WTC11 (cell line): Measurements from ENCODE around the gene MID2. TPM values are rescaled to one million over a fixed set of nuclear protein-coding genes. Genes with fewer than 3 reads are reported as not detected.

Experiments used
- ATAC-seq: fragments of 200-7000 bp; cut with Tn5 transposase; 2 replicates; pipeline ENCODE4 v1.10.0; 2021; ENCODE audit warnings: mild to moderate bottlenecking, moderate library complexity
- CTCF ChIA-PET: fragments of 300-600 bp; sonication (Branson Sonifier 250); formaldehyde crosslinking; loops from one replicate; lab custom pipeline; 2021; ENCODE audit warnings: antibody characterized with exemption; lab: Charles Lee
- POLR2A ChIA-PET: fragments of 350-600 bp; sonication (Branson Sonifier 250); formaldehyde crosslinking; loops from one replicate; lab custom pipeline; 2021; ENCODE audit warnings: antibody characterized with exemption; lab: Charles Lee
- DNase-seq: peaks from one replicate; pipeline ENCODE4 v3.0.0; 2021; ENCODE audit warnings: low spot score
- H3K27ac Mint-ChIP-seq: 2 replicates; pipeline ENCODE4 v1.8.0; 2021; ENCODE audit warnings: mixed read lengths
- H3K27me3 Mint-ChIP-seq: 2 replicates; pipeline ENCODE4 v1.8.0; 2021; ENCODE audit warnings: low read depth, mild to moderate bottlenecking, moderate library complexity, mixed read lengths
- H3K36me3 Mint-ChIP-seq: 2 replicates; pipeline ENCODE4 v1.8.0; 2021; ENCODE audit warnings: mixed read lengths
- H3K4me1 Mint-ChIP-seq: 2 replicates; pipeline ENCODE4 v1.8.0; 2022; ENCODE audit warnings: mixed read lengths
- H3K4me3 Mint-ChIP-seq: 2 replicates; pipeline ENCODE4 v1.8.0; 2021; ENCODE audit warnings: mild to moderate bottlenecking, moderate library complexity, mixed read lengths
- H3K9me3 Mint-ChIP-seq: 2 replicates; pipeline ENCODE4 v1.8.0; 2021; ENCODE audit warnings: mixed read lengths
- EMX1 ChIP-seq: fragments of 250-450 bp; sonication (Bioruptor Pico); IDR thresholded peaks from 2 replicates; pipeline ENCODE4 v1.8.0; 2021; ENCODE audit warnings: mild to moderate bottlenecking
- ESRRA ChIP-seq: sonication (generic); formaldehyde crosslinking; IDR thresholded peaks from 2 replicates; pipeline ENCODE4 v1.8.1; 2022; ENCODE audit warnings: mild to moderate bottlenecking, missing genetic modification reagents, borderline replicate concordance
- GABPB1 ChIP-seq: sonication (generic); formaldehyde crosslinking; IDR thresholded peaks from 2 replicates; pipeline ENCODE4 v1.8.1; 2023; ENCODE audit warnings: mild to moderate bottlenecking, missing genetic modification reagents
- HMGA2 ChIP-seq: fragments of 250-450 bp; sonication (Bioruptor Pico); IDR thresholded peaks from 2 replicates; pipeline ENCODE4 v1.4.0; 2021; ENCODE audit warnings: mild to moderate bottlenecking, moderate library complexity
- JAZF1 ChIP-seq: fragments of 250-450 bp; sonication (Bioruptor Pico); IDR thresholded peaks from 2 replicates; pipeline ENCODE4 v1.9.0; 2021; ENCODE audit warnings: moderate library complexity, mild to moderate bottlenecking, inconsistent platforms
- NFE2L1 ChIP-seq: sonication (generic); formaldehyde crosslinking; IDR thresholded peaks from 2 replicates; pipeline ENCODE4 v1.8.1; 2023; ENCODE audit warnings: missing genetic modification reagents
- NR1H2 ChIP-seq: sonication (generic); formaldehyde crosslinking; IDR thresholded peaks from 2 replicates; pipeline ENCODE4 v1.9.0; 2021; ENCODE audit warnings: mild to moderate bottlenecking, moderate library complexity, missing genetic modification reagents
- OVOL2 ChIP-seq: fragments of 250-450 bp; sonication (Bioruptor Pico); IDR thresholded peaks from 2 replicates; pipeline ENCODE4 v1.9.0; 2021; ENCODE audit warnings: mild to moderate bottlenecking, borderline replicate concordance
- RELA ChIP-seq: sonication (generic); formaldehyde crosslinking; IDR thresholded peaks from 2 replicates; pipeline ENCODE4 v1.8.1; 2022; ENCODE audit warnings: missing genetic modification reagents, mild to moderate bottlenecking, borderline replicate concordance
- SP1 ChIP-seq: sonication (generic); formaldehyde crosslinking; conservative IDR thresholded peaks from 2 replicates; pipeline ENCODE4 v1.8.1; 2022; ENCODE audit warnings: missing genetic modification reagents
- ZNF121 ChIP-seq: sonication (generic); formaldehyde crosslinking; IDR thresholded peaks from 2 replicates; pipeline ENCODE4 v1.8.0; 2023; ENCODE audit warnings: missing genetic modification reagents
- ZNF138 ChIP-seq: sonication (generic); formaldehyde crosslinking; conservative IDR thresholded peaks from 2 replicates; pipeline ENCODE4 v1.8.1; 2022; ENCODE audit warnings: mild to moderate bottlenecking, moderate library complexity, missing genetic modification reagents
- ZNF232 ChIP-seq: sonication (generic); formaldehyde crosslinking; IDR thresholded peaks from 2 replicates; pipeline ENCODE4 v1.8.0; 2022; ENCODE audit warnings: mild to moderate bottlenecking, missing genetic modification reagents
- ZNF263 ChIP-seq: sonication (generic); formaldehyde crosslinking; IDR thresholded peaks from 2 replicates; pipeline ENCODE4 v1.8.1; 2022; ENCODE audit warnings: low read depth, mild to moderate bottlenecking, moderate library complexity, missing genetic modification reagents
- ZNF396 ChIP-seq: fragments of 250-450 bp; sonication (Bioruptor Pico); IDR thresholded peaks from 2 replicates; pipeline ENCODE4 v1.8.0; 2021; ENCODE audit warnings: mild to moderate bottlenecking, moderate library complexity, borderline replicate concordance
- ZNF416 ChIP-seq: fragments of 250-450 bp; sonication (Bioruptor Pico); IDR thresholded peaks from 2 replicates; pipeline ENCODE4 v1.9.0; 2021; ENCODE audit warnings: mild to moderate bottlenecking, inconsistent platforms
- total RNA-seq: library from RNA; stranded (reverse); gene quantifications from 3 replicates; pipeline ENCODE4 v1.2.3, GENCODE V29; 2021
- TF ChIP-seq, protein P1 (sequence below): fragments of 250-450 bp; sonication (Bioruptor Pico); IDR thresholded peaks from 2 replicates; pipeline ENCODE4 v1.9.0; 2021; ENCODE audit warnings: moderate library complexity, mild to moderate bottlenecking, inconsistent platforms, borderline replicate concordance
- TF ChIP-seq, protein P2 (sequence below): sonication (generic); formaldehyde crosslinking; IDR thresholded peaks from 2 replicates; pipeline ENCODE4 v1.8.0; 2022; ENCODE audit warnings: missing genetic modification reagents
- TF ChIP-seq, protein P3 (sequence below): sonication (generic); formaldehyde crosslinking; IDR thresholded peaks from 2 replicates; pipeline ENCODE4 v1.8.0; 2022; ENCODE audit warnings: mild to moderate bottlenecking, missing genetic modification reagents
- TF ChIP-seq, protein P4 (sequence below): sonication (generic); formaldehyde crosslinking; IDR thresholded peaks from 2 replicates; pipeline ENCODE4 v1.8.0; 2023; ENCODE audit warnings: mild to moderate bottlenecking, missing genetic modification reagents
- TF ChIP-seq, protein P5 (sequence below): sonication (generic); formaldehyde crosslinking; IDR thresholded peaks from 2 replicates; pipeline ENCODE4 v1.8.0; 2023; ENCODE audit warnings: missing genetic modification reagents
- TF ChIP-seq, protein P6 (sequence below): sonication (generic); formaldehyde crosslinking; IDR thresholded peaks from 2 replicates; pipeline ENCODE4 v1.8.0; 2023; ENCODE audit warnings: missing genetic modification reagents, mild to moderate bottlenecking, borderline replicate concordance

Gene MID2
- total RNA-seq, 1 experiment from 2014 or later: 6.4 TPM

DNA sequence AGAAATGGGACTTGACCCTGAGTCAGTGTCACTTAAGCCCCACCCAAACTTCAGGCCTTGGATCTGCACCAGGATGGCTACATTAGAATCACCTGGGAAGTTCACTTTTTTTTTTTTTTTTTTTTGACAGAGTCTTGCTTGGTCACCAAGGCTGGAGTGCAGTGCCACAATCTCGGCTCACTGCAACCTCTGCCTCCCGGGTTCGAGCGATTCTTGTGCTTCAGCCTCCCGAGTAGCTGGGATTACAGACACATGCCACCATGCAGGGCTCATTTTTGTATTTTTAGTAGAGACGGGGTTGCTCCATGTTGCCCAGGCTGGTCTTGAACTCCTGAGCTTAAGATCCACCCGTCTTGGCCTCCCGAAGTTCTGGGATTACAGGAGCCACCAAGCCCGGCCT, 45.1 kb upstream of the MID2 start:
- TF ChIP-seq ZNF232 (CRISPR knock-in tag): no peak
- TF ChIP-seq ZNF416 (CRISPR knock-in tag): no peak
- TF ChIP-seq, protein P1, sequence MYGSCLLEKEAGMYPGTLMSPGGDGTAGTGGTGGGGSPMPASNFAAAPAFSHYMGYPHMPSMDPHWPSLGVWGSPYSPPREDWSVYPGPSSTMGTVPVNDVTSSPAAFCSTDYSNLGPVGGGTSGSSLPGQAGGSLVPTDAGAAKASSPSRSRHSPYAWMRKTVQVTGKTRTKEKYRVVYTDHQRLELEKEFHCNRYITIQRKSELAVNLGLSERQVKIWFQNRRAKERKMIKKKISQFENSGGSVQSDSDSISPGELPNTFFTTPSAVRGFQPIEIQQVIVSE (CRISPR knock-in tag): no peak
- TF ChIP-seq, protein P2, sequence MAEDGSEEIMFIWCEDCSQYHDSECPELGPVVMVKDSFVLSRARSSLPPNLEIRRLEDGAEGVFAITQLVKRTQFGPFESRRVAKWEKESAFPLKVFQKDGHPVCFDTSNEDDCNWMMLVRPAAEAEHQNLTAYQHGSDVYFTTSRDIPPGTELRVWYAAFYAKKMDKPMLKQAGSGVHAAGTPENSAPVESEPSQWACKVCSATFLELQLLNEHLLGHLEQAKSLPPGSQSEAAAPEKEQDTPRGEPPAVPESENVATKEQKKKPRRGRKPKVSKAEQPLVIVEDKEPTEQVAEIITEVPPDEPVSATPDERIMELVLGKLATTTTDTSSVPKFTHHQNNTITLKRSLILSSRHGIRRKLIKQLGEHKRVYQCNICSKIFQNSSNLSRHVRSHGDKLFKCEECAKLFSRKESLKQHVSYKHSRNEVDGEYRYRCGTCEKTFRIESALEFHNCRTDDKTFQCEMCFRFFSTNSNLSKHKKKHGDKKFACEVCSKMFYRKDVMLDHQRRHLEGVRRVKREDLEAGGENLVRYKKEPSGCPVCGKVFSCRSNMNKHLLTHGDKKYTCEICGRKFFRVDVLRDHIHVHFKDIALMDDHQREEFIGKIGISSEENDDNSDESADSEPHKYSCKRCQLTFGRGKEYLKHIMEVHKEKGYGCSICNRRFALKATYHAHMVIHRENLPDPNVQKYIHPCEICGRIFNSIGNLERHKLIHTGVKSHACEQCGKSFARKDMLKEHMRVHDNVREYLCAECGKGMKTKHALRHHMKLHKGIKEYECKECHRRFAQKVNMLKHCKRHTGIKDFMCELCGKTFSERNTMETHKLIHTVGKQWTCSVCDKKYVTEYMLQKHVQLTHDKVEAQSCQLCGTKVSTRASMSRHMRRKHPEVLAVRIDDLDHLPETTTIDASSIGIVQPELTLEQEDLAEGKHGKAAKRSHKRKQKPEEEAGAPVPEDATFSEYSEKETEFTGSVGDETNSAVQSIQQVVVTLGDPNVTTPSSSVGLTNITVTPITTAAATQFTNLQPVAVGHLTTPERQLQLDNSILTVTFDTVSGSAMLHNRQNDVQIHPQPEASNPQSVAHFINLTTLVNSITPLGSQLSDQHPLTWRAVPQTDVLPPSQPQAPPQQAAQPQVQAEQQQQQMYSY (CRISPR knock-in tag): no peak
- no peak for TF ChIP-seq ZNF396
- TF ChIP-seq, protein P3, sequence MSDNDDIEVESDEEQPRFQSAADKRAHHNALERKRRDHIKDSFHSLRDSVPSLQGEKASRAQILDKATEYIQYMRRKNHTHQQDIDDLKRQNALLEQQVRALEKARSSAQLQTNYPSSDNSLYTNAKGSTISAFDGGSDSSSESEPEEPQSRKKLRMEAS (CRISPR knock-in tag): no peak
- no peak for TF ChIP-seq EMX1 (CRISPR knock-in tag)
- no peak for TF ChIP-seq OVOL2
- Mint-ChIP-seq H3K4me3 (no peak overlapping the region), H3K9me3 (no peaks in the 10 kb centered on the region), H3K36me3 (no peaks in the 10 kb centered on the region), H3K27ac (no peak overlapping the region), H3K27me3 (peaks cover 12% of the 10 kb centered on the region), H3K4me1 (peaks cover 7% of the 10 kb centered on the region; the same call in 1 of the 2 replicates)
- ATAC-seq (no peak), DNase-seq (no peak)
- POLR2A ChIA-PET: no interaction called here
- CTCF ChIA-PET: interaction anchor here (0.6 to 2.2 kb wide), 5 partner anchors 15 to 126 kb away, joined by 3 to 12 read pairs (median 5); no protein-coding TSS in a partner anchor

DNA sequence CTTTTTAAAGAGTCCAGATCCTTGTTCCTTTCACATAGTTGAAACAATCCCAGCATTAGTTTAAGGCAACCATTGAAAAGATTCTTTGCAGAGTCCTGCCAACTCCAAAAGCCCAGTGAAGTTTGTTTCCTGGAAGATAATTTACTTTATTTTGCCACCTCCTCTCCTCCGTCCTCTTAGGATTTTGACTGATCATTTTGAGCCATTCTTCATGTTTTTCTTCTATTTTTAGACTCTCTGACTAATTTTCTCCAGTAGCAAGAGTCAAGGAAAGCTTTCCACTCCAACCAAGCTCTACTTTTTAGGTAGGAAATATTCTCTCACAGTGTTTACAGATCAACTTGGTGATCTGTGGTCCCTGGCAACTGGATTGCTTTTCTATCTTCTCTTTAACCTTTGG, 37.8 kb upstream of the MID2 start:
- no peak overlapping the region for H3K27ac Mint-ChIP-seq
- ChIA-PET POLR2A (no interaction called here), CTCF (interaction anchor here (1.2 kb wide), 1 partner anchor 11 kb away, joined by 3 read pairs; the partner anchor contains the start of gene NCBP2L)
- H3K9me3 Mint-ChIP-seq: no peaks in the 10 kb centered on the region
- no peak for TF ChIP-seq ZNF138
- TF ChIP-seq ZNF121 (CRISPR knock-in tag): no peak
- TF ChIP-seq ZNF263 (CRISPR knock-in tag): no peak
- TF ChIP-seq, protein P4, sequence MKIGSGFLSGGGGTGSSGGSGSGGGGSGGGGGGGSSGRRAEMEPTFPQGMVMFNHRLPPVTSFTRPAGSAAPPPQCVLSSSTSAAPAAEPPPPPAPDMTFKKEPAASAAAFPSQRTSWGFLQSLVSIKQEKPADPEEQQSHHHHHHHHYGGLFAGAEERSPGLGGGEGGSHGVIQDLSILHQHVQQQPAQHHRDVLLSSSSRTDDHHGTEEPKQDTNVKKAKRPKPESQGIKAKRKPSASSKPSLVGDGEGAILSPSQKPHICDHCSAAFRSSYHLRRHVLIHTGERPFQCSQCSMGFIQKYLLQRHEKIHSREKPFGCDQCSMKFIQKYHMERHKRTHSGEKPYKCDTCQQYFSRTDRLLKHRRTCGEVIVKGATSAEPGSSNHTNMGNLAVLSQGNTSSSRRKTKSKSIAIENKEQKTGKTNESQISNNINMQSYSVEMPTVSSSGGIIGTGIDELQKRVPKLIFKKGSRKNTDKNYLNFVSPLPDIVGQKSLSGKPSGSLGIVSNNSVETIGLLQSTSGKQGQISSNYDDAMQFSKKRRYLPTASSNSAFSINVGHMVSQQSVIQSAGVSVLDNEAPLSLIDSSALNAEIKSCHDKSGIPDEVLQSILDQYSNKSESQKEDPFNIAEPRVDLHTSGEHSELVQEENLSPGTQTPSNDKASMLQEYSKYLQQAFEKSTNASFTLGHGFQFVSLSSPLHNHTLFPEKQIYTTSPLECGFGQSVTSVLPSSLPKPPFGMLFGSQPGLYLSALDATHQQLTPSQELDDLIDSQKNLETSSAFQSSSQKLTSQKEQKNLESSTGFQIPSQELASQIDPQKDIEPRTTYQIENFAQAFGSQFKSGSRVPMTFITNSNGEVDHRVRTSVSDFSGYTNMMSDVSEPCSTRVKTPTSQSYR (CRISPR knock-in tag): no peak
- no peak for TF ChIP-seq RELA
- no peak for TF ChIP-seq ZNF396
- TF ChIP-seq, protein P5, sequence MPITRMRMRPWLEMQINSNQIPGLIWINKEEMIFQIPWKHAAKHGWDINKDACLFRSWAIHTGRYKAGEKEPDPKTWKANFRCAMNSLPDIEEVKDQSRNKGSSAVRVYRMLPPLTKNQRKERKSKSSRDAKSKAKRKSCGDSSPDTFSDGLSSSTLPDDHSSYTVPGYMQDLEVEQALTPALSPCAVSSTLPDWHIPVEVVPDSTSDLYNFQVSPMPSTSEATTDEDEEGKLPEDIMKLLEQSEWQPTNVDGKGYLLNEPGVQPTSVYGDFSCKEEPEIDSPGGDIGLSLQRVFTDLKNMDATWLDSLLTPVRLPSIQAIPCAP (CRISPR knock-in tag): no peak
- TF ChIP-seq, protein P6, sequence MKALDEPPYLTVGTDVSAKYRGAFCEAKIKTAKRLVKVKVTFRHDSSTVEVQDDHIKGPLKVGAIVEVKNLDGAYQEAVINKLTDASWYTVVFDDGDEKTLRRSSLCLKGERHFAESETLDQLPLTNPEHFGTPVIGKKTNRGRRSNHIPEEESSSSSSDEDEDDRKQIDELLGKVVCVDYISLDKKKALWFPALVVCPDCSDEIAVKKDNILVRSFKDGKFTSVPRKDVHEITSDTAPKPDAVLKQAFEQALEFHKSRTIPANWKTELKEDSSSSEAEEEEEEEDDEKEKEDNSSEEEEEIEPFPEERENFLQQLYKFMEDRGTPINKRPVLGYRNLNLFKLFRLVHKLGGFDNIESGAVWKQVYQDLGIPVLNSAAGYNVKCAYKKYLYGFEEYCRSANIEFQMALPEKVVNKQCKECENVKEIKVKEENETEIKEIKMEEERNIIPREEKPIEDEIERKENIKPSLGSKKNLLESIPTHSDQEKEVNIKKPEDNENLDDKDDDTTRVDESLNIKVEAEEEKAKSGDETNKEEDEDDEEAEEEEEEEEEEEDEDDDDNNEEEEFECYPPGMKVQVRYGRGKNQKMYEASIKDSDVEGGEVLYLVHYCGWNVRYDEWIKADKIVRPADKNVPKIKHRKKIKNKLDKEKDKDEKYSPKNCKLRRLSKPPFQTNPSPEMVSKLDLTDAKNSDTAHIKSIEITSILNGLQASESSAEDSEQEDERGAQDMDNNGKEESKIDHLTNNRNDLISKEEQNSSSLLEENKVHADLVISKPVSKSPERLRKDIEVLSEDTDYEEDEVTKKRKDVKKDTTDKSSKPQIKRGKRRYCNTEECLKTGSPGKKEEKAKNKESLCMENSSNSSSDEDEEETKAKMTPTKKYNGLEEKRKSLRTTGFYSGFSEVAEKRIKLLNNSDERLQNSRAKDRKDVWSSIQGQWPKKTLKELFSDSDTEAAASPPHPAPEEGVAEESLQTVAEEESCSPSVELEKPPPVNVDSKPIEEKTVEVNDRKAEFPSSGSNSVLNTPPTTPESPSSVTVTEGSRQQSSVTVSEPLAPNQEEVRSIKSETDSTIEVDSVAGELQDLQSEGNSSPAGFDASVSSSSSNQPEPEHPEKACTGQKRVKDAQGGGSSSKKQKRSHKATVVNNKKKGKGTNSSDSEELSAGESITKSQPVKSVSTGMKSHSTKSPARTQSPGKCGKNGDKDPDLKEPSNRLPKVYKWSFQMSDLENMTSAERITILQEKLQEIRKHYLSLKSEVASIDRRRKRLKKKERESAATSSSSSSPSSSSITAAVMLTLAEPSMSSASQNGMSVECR: no peak
- TF ChIP-seq NR1H2 (CRISPR knock-in tag): no peak
- no peak for TF ChIP-seq HMGA2 (CRISPR knock-in tag)
- TF ChIP-seq ESRRA (CRISPR knock-in tag): no peak
- no peak for TF ChIP-seq GABPB1 (CRISPR knock-in tag)
- TF ChIP-seq JAZF1: no peak
- no peak for TF ChIP-seq NFE2L1 (CRISPR knock-in tag)
- TF ChIP-seq SP1 (CRISPR knock-in tag): no peak
- H3K4me3 Mint-ChIP-seq: no peak overlapping the region
- no peaks in the 10 kb centered on the region for H3K4me1 Mint-ChIP-seq
- ATAC-seq (no peak), DNase-seq (no peak)
- no peaks in the 10 kb centered on the region for H3K36me3 Mint-ChIP-seq
- H3K27me3 Mint-ChIP-seq: no peaks in the 10 kb centered on the region
